Measurements from ENCODE around the gene GNG8.

The GNG8 gene

GRCh38 chr19:46591870-46592269 is 44.1 kb downstream of the GNG8 start:
- peaks cover 0 to 7% (median 3%) of the 10 kb centered on the region in 5 donors for H3K4me1 ChIP-seq (ENCODE audit: control insufficient read depth in 5 of 5, insufficient read depth in 5 of 5, low read length in 5 of 5)
- no peaks in the 10 kb centered on the region for H3K36me3 ChIP-seq (ENCODE audit: control insufficient read depth in 5 of 5, insufficient read depth in 5 of 5, low read length in 5 of 5)
- H3K4me3 ChIP-seq (ENCODE audit: low read depth in 1 of 5, low read length in 5 of 5) = no peak overlapping the region
- H3K27ac ChIP-seq (ENCODE audit: low read depth, low read length) = no peak overlapping the region
- H3K9me3 ChIP-seq (ENCODE audit: control insufficient read depth in 5 of 5, low read length in 5 of 5) = no peaks in the 10 kb centered on the region
- H3K9ac ChIP-seq (ENCODE audit: low read length in 5 of 5) = no peak overlapping the region
- no peaks in the 10 kb centered on the region for H3K27me3 ChIP-seq (ENCODE audit: control insufficient read depth in 5 of 5, insufficient read depth in 4 of 5, low read length in 5 of 5)

- no peaks in the 10 kb centered on the region for H3K36me3 ChIP-seq (ENCODE audit: control insufficient read depth in 5 of 5, insufficient read depth in 5 of 5, low read length in 5 of 5)
- H3K4me3 ChIP-seq (ENCODE audit: low read depth in 1 of 5, low read length in 5 of 5) = no peak overlapping the region
- H3K9me3 ChIP-seq (ENCODE audit: control insufficient read depth in 5 of 5, low read length in 5 of 5) = no peaks in the 10 kb centered on the region
- no peak overlapping the region for H3K9ac ChIP-seq (ENCODE audit: low read length in 5 of 5)
- no peaks in the 10 kb centered on the region for H3K27me3 ChIP-seq (ENCODE audit: control insufficient read depth in 5 of 5, insufficient read depth in 4 of 5, low read length in 5 of 5)
- H3K4me1 ChIP-seq (ENCODE audit: control insufficient read depth in 5 of 5, insufficient read depth in 5 of 5, low read length in 5 of 5) = peaks cover 0 to 7% (median 3%) of the 10 kb centered on the region in 5 donors
- H3K27ac ChIP-seq (ENCODE audit: low read depth, low read length) = no peak overlapping the region
Measured at GRCh38 chr19:46591254-46591653, 44.7 kb downstream of the GNG8 start.

- Histone ChIP-seq H3K4me1 (ENCODE audit: control insufficient read depth in 5 of 5, insufficient read depth in 5 of 5, low read length in 5 of 5) (peaks cover 0 to 7% (median 3%) of the 10 kb centered on the region in 5 donors), H3K9ac (ENCODE audit: low read length in 5 of 5) (no peak overlapping the region), H3K36me3 (ENCODE audit: control insufficient read depth in 5 of 5, insufficient read depth in 5 of 5, low read length in 5 of 5) (no peaks in the 10 kb centered on the region), H3K9me3 (ENCODE audit: control insufficient read depth in 5 of 5, low read length in 5 of 5) (no peaks in the 10 kb centered on the region), H3K27ac (ENCODE audit: low read depth, low read length) (no peak overlapping the region), H3K4me3 (ENCODE audit: low read depth in 1 of 5, low read length in 5 of 5) (no peak overlapping the region), H3K27me3 (ENCODE audit: control insufficient read depth in 5 of 5, insufficient read depth in 4 of 5, low read length in 5 of 5) (no peaks in the 10 kb centered on the region)
Measured at GRCh38 chr19:46587861-46588260, 48.1 kb downstream of the GNG8 start.

GRCh38 chr19:46586294-46586693 is 49.7 kb downstream of the GNG8 start:
- Histone ChIP-seq H3K9ac (ENCODE audit: low read length in 5 of 5) (no peak overlapping the region), H3K36me3 (ENCODE audit: control insufficient read depth in 5 of 5, insufficient read depth in 5 of 5, low read length in 5 of 5) (no peaks in the 10 kb centered on the region), H3K27ac (ENCODE audit: low read depth, low read length) (no peak overlapping the region), H3K4me1 (ENCODE audit: control insufficient read depth in 5 of 5, insufficient read depth in 5 of 5, low read length in 5 of 5) (no peaks in the 10 kb centered on the region), H3K27me3 (ENCODE audit: control insufficient read depth in 5 of 5, insufficient read depth in 4 of 5, low read length in 5 of 5) (no peaks in the 10 kb centered on the region), H3K9me3 (ENCODE audit: control insufficient read depth in 5 of 5, low read length in 5 of 5) (no peaks in the 10 kb centered on the region), H3K4me3 (ENCODE audit: low read depth in 1 of 5, low read length in 5 of 5) (no peak overlapping the region)

- H3K27me3 ChIP-seq (ENCODE audit: control insufficient read depth in 5 of 5, insufficient read depth in 4 of 5, low read length in 5 of 5) = no peaks in the 10 kb centered on the region
- H3K27ac ChIP-seq (ENCODE audit: low read depth, low read length) = no peak overlapping the region
- no peak overlapping the region for H3K4me3 ChIP-seq (ENCODE audit: low read depth in 1 of 5, low read length in 5 of 5)
- H3K36me3 ChIP-seq (ENCODE audit: control insufficient read depth in 5 of 5, insufficient read depth in 5 of 5, low read length in 5 of 5) = no peaks in the 10 kb centered on the region
- H3K9me3 ChIP-seq (ENCODE audit: control insufficient read depth in 5 of 5, low read length in 5 of 5) = peaks cover 0 to 2% (median 0%) of the 10 kb centered on the region in 5 donors
- H3K4me1 ChIP-seq (ENCODE audit: control insufficient read depth in 5 of 5, insufficient read depth in 5 of 5, low read length in 5 of 5) = no peaks in the 10 kb centered on the region
- no peak overlapping the region for H3K9ac ChIP-seq (ENCODE audit: low read length in 5 of 5)
Measured at GRCh38 chr19:46585539-46585938, 50.5 kb downstream of the GNG8 start.

Measured in subcutaneous abdominal adipose tissue (tissue), 5 donors.